Keratinocyte (primary cell): ENCODE results near the gene ADGRB2. TPM values are rescaled to one million over a fixed set of nuclear protein-coding genes. Genes with fewer than 3 reads are reported as not detected.

Experiments
- DNase-seq: peaks from one replicate; pipeline ENCODE4 v3.0.0-alpha.2; 2011; ENCODE audit warnings: low read depth, missing footprints, low spot score
- FAIRE-seq: peaks from 2 replicates; lab custom pipeline; 2011; peaks lifted over from hg19 to GRCh38; lab: Jason Lieb, UNC
- H2AFZ ChIP-seq: 2 replicates; pipeline ENCODE4 v1.6.0; 2012; ENCODE audit warnings: low read length, control low read depth, inconsistent platforms; ENCODE audit not compliant: control insufficient read depth
- H3K27ac ChIP-seq: 2 replicates; pipeline ENCODE4 v1.5.1; 2011; ENCODE audit warnings: low read length; ENCODE audit not compliant: control insufficient read depth, insufficient read depth
- H3K27me3 ChIP-seq: 3 replicates; pipeline ENCODE4 v1.6.0; 2011; ENCODE audit warnings: low read length; ENCODE audit not compliant: control insufficient read depth, insufficient read depth; ENCODE audit errors: extremely low read depth
- H3K36me3 ChIP-seq, 2 experiments: 2 replicates in 1 of 2; 3 replicates in 1 of 2; pipeline ENCODE4 v1.5.1; 2011; ENCODE audit warnings: low read length in 2 of 2, mild to moderate bottlenecking in 1 of 2; ENCODE audit not compliant: control insufficient read depth in 2 of 2, insufficient read depth in 2 of 2; ENCODE audit errors: extremely low read depth in 1 of 2
- H3K4me1 ChIP-seq: 3 replicates; pipeline ENCODE4 v1.5.1; 2011; ENCODE audit warnings: low read length; ENCODE audit not compliant: control insufficient read depth, insufficient read depth; ENCODE audit errors: extremely low read depth
- H3K4me2 ChIP-seq: 3 replicates; pipeline ENCODE4 v1.6.0; 2011; ENCODE audit warnings: low read depth, low read length; ENCODE audit not compliant: control insufficient read depth, insufficient read depth; ENCODE audit errors: extremely low read depth
- H3K4me3 ChIP-seq, 3 experiments: fragments of 200-600 bp in 1 of 3; sonication (generic) in 1 of 3; 2 replicates in 2 of 3; 3 replicates in 1 of 3; pipeline ENCODE4 v1.5.1; 2011 to 2016; ENCODE audit warnings: low read length in 3 of 3, mild to moderate bottlenecking in 3 of 3, control low read depth in 2 of 3, inconsistent platforms in 1 of 3, low read depth in 1 of 3, mixed read lengths in 1 of 3, mixed run types in 1 of 3, moderate library complexity in 1 of 3; ENCODE audit not compliant: control insufficient read depth in 2 of 3, insufficient read depth in 2 of 3; ENCODE audit errors: extremely low read depth in 1 of 3
- H3K79me2 ChIP-seq: 2 replicates; pipeline ENCODE4 v1.6.0; 2012; ENCODE audit warnings: low read length; ENCODE audit not compliant: control insufficient read depth, insufficient read depth
- H3K9ac ChIP-seq: 3 replicates; pipeline ENCODE4 v1.6.0; 2011; ENCODE audit warnings: low read length; ENCODE audit not compliant: control insufficient read depth, insufficient read depth; ENCODE audit errors: extremely low read depth
- H3K9me1 ChIP-seq: 3 replicates; pipeline ENCODE4 v1.6.0; 2011; ENCODE audit warnings: low read length; ENCODE audit not compliant: control insufficient read depth, insufficient read depth; ENCODE audit errors: extremely low read depth
- H3K9me3 ChIP-seq: 2 replicates; pipeline ENCODE4 v1.5.1; 2012; ENCODE audit warnings: low read depth, low read length; ENCODE audit not compliant: control insufficient read depth
- H4K20me1 ChIP-seq: 3 replicates; pipeline ENCODE4 v1.6.0; 2011; ENCODE audit warnings: low read length; ENCODE audit not compliant: control insufficient read depth, insufficient read depth; ENCODE audit errors: extremely low read depth
- CTCF ChIP-seq, 3 experiments: IDR thresholded peaks in 1 of 3; conservative IDR thresholded peaks in 1 of 3; optimal IDR thresholded peaks in 1 of 3; 2 replicates in 2 of 3; 3 replicates in 1 of 3; pipeline versions ENCODE3 to v1.5.1; 2011; ENCODE audit warnings: low read length in 3 of 3, mild to moderate bottlenecking in 3 of 3, moderate library complexity in 2 of 3, control low read depth in 1 of 3, inconsistent platforms in 1 of 3; ENCODE audit not compliant: insufficient read depth in 2 of 3; ENCODE audit errors: extremely low read depth in 1 of 3
- EZH2 ChIP-seq: IDR thresholded peaks from one replicate; pipeline ENCODE4 v1.6.1; 2012; ENCODE audit warnings: inconsistent platforms, mild to moderate bottlenecking, low read length, moderate library complexity
- dilution Hi-C: fragments of 300-500 bp; cut with MboI; formaldehyde crosslinking; loops from one replicate; pipeline ENCODE4 v1.7.0; 2020; ENCODE audit warnings: low sequenced_read_pairs; ENCODE audit not compliant: extremely low pct_ligation_motif_present
- polyA plus RNA-seq, 5 experiments: library from polyadenylated mRNA; depleted of rRNA in 3 of 5; stranded (reverse) in 3 of 5; stranded (forward) in 1 of 5; unstranded in 1 of 5; fragments of >200 nt; gene quantifications; 1 replicate in 1 of 5; 2 replicates in 3 of 5; 3 replicates in 1 of 5; pipeline versions ENCODE4 v1.2.1 to v1.2.3, GENCODE V29; 2011 to 2012; ENCODE audit warnings: missing spikeins in 2 of 5, low read depth in 1 of 5, low replicate concordance in 1 of 5

The ADGRB2 gene
- polyA plus RNA-seq, 1 donor (not counting 4 experiments of a cell fraction or from before 2014, with no cell fraction given): 0.68 TPM

- H3K4me3 ChIP-seq: no peak overlapping the region
- no peaks in the 10 kb centered on the region for H3K36me3 ChIP-seq
- no peak overlapping the region for H2AFZ ChIP-seq
- no peak overlapping the region for H3K27ac ChIP-seq
- peaks cover 13% of the 10 kb centered on the region for H3K4me1 ChIP-seq
- H3K4me2 ChIP-seq: no peak overlapping the region
- H3K79me2 ChIP-seq: no peaks in the 10 kb centered on the region
- no peaks in the 10 kb centered on the region for H4K20me1 ChIP-seq
- TF ChIP-seq EZH2 (no peak), CTCF (optimal IDR thresholded peaks at IDR 0.05 in 1 of 3, IDR thresholded peaks at IDR 0.05 in 1 of 3, conservative IDR thresholded peaks at IDR 0.05 in 1 of 3; ENCODE audit: extremely low read depth in 1 of 3, insufficient read depth in 2 of 3, low read length in 3 of 3) (no peak)
- FAIRE-seq: no peak
- dilution Hi-C loops: no loop called here
- no peak for DNase-seq
- no peaks in the 10 kb centered on the region for H3K9me3 ChIP-seq
- H3K9me1 ChIP-seq: no peaks in the 10 kb centered on the region
- peaks cover 29% of the 10 kb centered on the region for H3K27me3 ChIP-seq
- no peak overlapping the region for H3K9ac ChIP-seq
These were observed 3.1 kb upstream of the ADGRB2 start for GRCh38 chr1:31767225-31767624.

- no peak overlapping the region for H3K9ac ChIP-seq
- no peaks in the 10 kb centered on the region for H3K36me3 ChIP-seq
- H3K4me1 ChIP-seq: peaks cover 23% of the 10 kb centered on the region
- no peak overlapping the region for H3K4me2 ChIP-seq
- no peak overlapping the region for H3K4me3 ChIP-seq
- dilution Hi-C loops: no loop called here
- H3K9me1 ChIP-seq: no peaks in the 10 kb centered on the region
- no peaks in the 10 kb centered on the region for H3K79me2 ChIP-seq
- no peaks in the 10 kb centered on the region for H4K20me1 ChIP-seq
- H3K27me3 ChIP-seq: peaks cover 21% of the 10 kb centered on the region
- no peaks in the 10 kb centered on the region for H3K9me3 ChIP-seq
- H3K27ac ChIP-seq: no peak overlapping the region
- DNase-seq: no peak
- TF ChIP-seq EZH2 (no peak), CTCF (optimal IDR thresholded peaks at IDR 0.05 in 1 of 3, IDR thresholded peaks at IDR 0.05 in 1 of 3, conservative IDR thresholded peaks at IDR 0.05 in 1 of 3; ENCODE audit: extremely low read depth in 1 of 3, insufficient read depth in 2 of 3, low read length in 3 of 3) (no peak)
- no peak for FAIRE-seq
- no peak overlapping the region for H2AFZ ChIP-seq
These were observed 1.4 kb upstream of the ADGRB2 start for GRCh38 chr1:31765516-31765915.
